Activated CD4-positive, alpha-beta T cell treated with anti-CD3 and anti-CD28 coated beads for 1 hour (primary cell): Measurements from ENCODE around the gene PLD1.
"Not testable (repeated sequence)": the region's sequence is repeated elsewhere in the genome, so short reads cannot be mapped to it uniquely, and the experiment has no call there.

Experiments
- DNase-seq: peaks from one replicate; pipeline ENCODE4 v3.0.0-alpha.2; 2020

The PLD1 gene

GRCh38 chr3:171604370-171604769 lies 205.9 kb downstream of the PLD1 start:
- no peak for DNase-seq

GRCh38 chr3:171602072-171602471 lies 208.2 kb downstream of the PLD1 start:
- DNase-seq, result no peak

- DNase-seq, result no peak
Measured at GRCh38 chr3:171600030-171600429, 210.3 kb downstream of the PLD1 start.

GRCh38 chr3:171598990-171599389 lies 211.3 kb downstream of the PLD1 start:
- DNase-seq, result no peak

- DNase-seq, result no peak
Measured at GRCh38 chr3:171592786-171593185, 217.5 kb downstream of the PLD1 start.

GRCh38 chr3:171591070-171591469 lies 219.2 kb downstream of the PLD1 start:
- no peak for DNase-seq

- no peak for DNase-seq
Measured at GRCh38 chr3:171586274-171586673, 224.0 kb downstream of the PLD1 start.

- DNase-seq, result no peak
Measured at GRCh38 chr3:171585039-171585438, 225.2 kb downstream of the PLD1 start.

GRCh38 chr3:171584100-171584499 lies 226.2 kb downstream of the PLD1 start:
- DNase-seq, result no peak

GRCh38 chr3:171574556-171575240 lies 235.6 kb downstream of the PLD1 start:
- DNase-seq, result no peak

- no peak for DNase-seq
Measured at GRCh38 chr3:171569571-171570132, 240.6 kb downstream of the PLD1 start.

- no peak for DNase-seq
Measured at GRCh38 chr3:171568766-171569165, 241.5 kb downstream of the PLD1 start.

- DNase-seq, result no peak
Measured at GRCh38 chr3:171566803-171567422, 243.4 kb downstream of the PLD1 start.

- no peak for DNase-seq
Measured at GRCh38 chr3:171565481-171566058, 244.7 kb downstream of the PLD1 start.

- DNase-seq, result no peak
Measured at GRCh38 chr3:171564748-171565480, 245.4 kb downstream of the PLD1 start.

GRCh38 chr3:171563298-171563697 lies 247.0 kb downstream of the PLD1 start:
- DNase-seq, result no peak

- not testable (repeated sequence) for DNase-seq
Measured at GRCh38 chr3:171562459-171562858, 247.8 kb downstream of the PLD1 start.

GRCh38 chr3:171561596-171562323 lies 248.5 kb downstream of the PLD1 start:
- no peak for DNase-seq

- DNase-seq, result no peak
Measured at GRCh38 chr3:171559586-171559985, 250.7 kb downstream of the PLD1 start.

GRCh38 chr3:171558188-171558696 lies 252.0 kb downstream of the PLD1 start:
- DNase-seq, result no peak

GRCh38 chr3:171557173-171557572 lies 253.1 kb downstream of the PLD1 start:
- DNase-seq, result no peak

GRCh38 chr3:171556574-171557145 lies 253.6 kb downstream of the PLD1 start:
- no peak for DNase-seq
